GM12878 (cell line): Measurements from ENCODE around the gene CHN1. TPM values are rescaled to one million over a fixed set of nuclear protein-coding genes. Genes with fewer than 3 reads are reported as not detected.

Source experiments
- BHLHE40 ChIP-seq, 2 experiments: fragments of 450-650 bp in 1 of 2; IDR thresholded peaks; 2 replicates each; pipeline ENCODE4 v1.6.1; 2011 to 2017; ENCODE audit warnings: low read depth in 2 of 2, borderline replicate concordance in 1 of 2, improper control_type of control experiment in 1 of 2, low read length in 1 of 2, mild to moderate bottlenecking in 1 of 2
- CREM ChIP-seq: IDR thresholded peaks from 2 replicates; pipeline ENCODE4 v1.6.1; 2014; ENCODE audit warnings: antibody characterized with exemption, low read depth
- EED ChIP-seq: sonication (generic); IDR thresholded peaks from 2 replicates; pipeline ENCODE4 v1.6.1; 2016; ENCODE audit warnings: antibody characterized with exemption, low read depth
- EZH2 ChIP-seq: IDR thresholded peaks from 2 replicates; pipeline ENCODE4 v1.6.1; 2012; ENCODE audit warnings: low read depth, mild to moderate bottlenecking, control low read depth, inconsistent platforms, low read length, borderline replicate concordance; ENCODE audit not compliant: control insufficient read depth
- IRF4 ChIP-seq: IDR thresholded peaks from 2 replicates; pipeline ENCODE4 v1.6.1; 2011; ENCODE audit warnings: low read depth, low read length
- MEF2A ChIP-seq: IDR thresholded peaks from 2 replicates; pipeline ENCODE4 v1.6.1; 2011; ENCODE audit warnings: low read depth, mild to moderate bottlenecking, low read length, moderate library complexity; ENCODE audit not compliant: insufficient read depth
- MEF2B ChIP-seq: fragments of 450-650 bp; IDR thresholded peaks from 2 replicates; pipeline ENCODE4 v1.6.1; 2018; ENCODE audit warnings: mild to moderate bottlenecking, moderate library complexity; ENCODE audit not compliant: partially characterized antibody, poor library complexity, severe bottlenecking
- NFIC ChIP-seq: IDR thresholded peaks from 2 replicates; pipeline ENCODE4 v1.6.1; 2012; ENCODE audit warnings: low read depth, mild to moderate bottlenecking, inconsistent platforms, low read length, moderate library complexity
- SMARCA5 ChIP-seq: fragments of 450-650 bp; IDR thresholded peaks from 2 replicates; pipeline ENCODE4 v1.6.1; 2017; ENCODE audit warnings: mild to moderate bottlenecking
- SPI1 ChIP-seq: IDR thresholded peaks from 2 replicates; pipeline ENCODE4 v1.6.1; 2011; ENCODE audit warnings: low read depth, mild to moderate bottlenecking, low read length, moderate library complexity, borderline replicate concordance; ENCODE audit not compliant: insufficient read depth
- STAT1 ChIP-seq: fragments of 450-650 bp; conservative IDR thresholded peaks from 2 replicates; pipeline ENCODE4 v1.6.1; 2014; ENCODE audit warnings: antibody characterized with exemption, mild to moderate bottlenecking
- TARDBP ChIP-seq: IDR thresholded peaks from 2 replicates; pipeline ENCODE4 v1.6.1; 2016; ENCODE audit warnings: borderline replicate concordance
- WRNIP1 ChIP-seq: IDR thresholded peaks from 2 replicates; pipeline ENCODE4 v1.6.1; 2011; ENCODE audit warnings: low read depth, low read length, improper control_type of control experiment, borderline replicate concordance
- YY1 ChIP-seq: IDR thresholded peaks from 2 replicates; pipeline ENCODE4 v1.6.1; 2011; ENCODE audit warnings: low read depth, mild to moderate bottlenecking, low read length
- ZNF207 ChIP-seq: fragments of 450-650 bp; IDR thresholded peaks from 2 replicates; pipeline ENCODE4 v1.6.1; 2014; ENCODE audit warnings: antibody characterized with exemption, mild to moderate bottlenecking, borderline replicate concordance
- ZNF217 ChIP-seq: fragments of 450-650 bp; IDR thresholded peaks from 2 replicates; pipeline ENCODE4 v1.6.1; 2017; ENCODE audit warnings: antibody characterized with exemption, mild to moderate bottlenecking
- ZNF274 ChIP-seq: IDR thresholded peaks from one replicate; pipeline ENCODE4 v1.8.0; 2011; ENCODE audit not compliant: insufficient read length, insufficient read depth
- polyA plus RNA-seq, 11 experiments: library from polyadenylated mRNA; depleted of rRNA in 4 of 11; unstranded in 6 of 11; stranded (reverse) in 5 of 11; fragments of >200 nt; fragmentation: Nextera tagmentation in 4 of 11; fragmentation: Illumina TruSeq in 1 of 11; extraction: Ambion mirVana in 4 of 11; extraction: Trizol in 1 of 11; gene quantifications; 1 replicate in 1 of 11; 2 replicates in 10 of 11; pipeline versions ENCODE4 v1.2.1 to v1.2.3, GENCODE V29; 2011 to 2016; ENCODE audit warnings: inconsistent platforms in 2 of 11, missing spikeins in 2 of 11, low read depth in 1 of 11
- total RNA-seq, 4 experiments: library from RNA; depleted of rRNA in 3 of 4; stranded (reverse); fragments of >200 nt in 3 of 4; fragmentation: Illumina TruSeq in 1 of 4; extraction: Trizol in 1 of 4; gene quantifications; 2 replicates each; pipeline versions ENCODE4 v1.2.1 to v1.2.3, GENCODE V29; 2013 to 2021
- TF ChIP-seq, protein P1 (sequence below): fragments of 450-650 bp; IDR thresholded peaks from 2 replicates; pipeline ENCODE4 v1.6.1; 2017; ENCODE audit warnings: borderline replicate concordance
- TF ChIP-seq, protein P2 (sequence below): fragments of 450-650 bp; IDR thresholded peaks from 2 replicates; pipeline ENCODE4 v1.6.1; 2018; ENCODE audit warnings: borderline replicate concordance, mild to moderate bottlenecking; ENCODE audit not compliant: partially characterized antibody
- TF ChIP-seq, protein P3 (sequence below): fragments of 150-350 bp; IDR thresholded peaks from 2 replicates; pipeline ENCODE4 v1.6.1; 2014; ENCODE audit warnings: mild to moderate bottlenecking, low read depth, low read length
- TF ChIP-seq, protein P4 (sequence below): fragments of 450-650 bp; IDR thresholded peaks from 2 replicates; pipeline ENCODE4 v1.6.1; 2017; ENCODE audit warnings: antibody characterized with exemption, mild to moderate bottlenecking, moderate library complexity

The CHN1 gene
- total and polyA plus RNA-seq, 10 of the 15 experiments (the other 5 are each of a cell fraction or from before 2014, with no cell fraction given) = 0.18 to 0.92 (median 0.53) TPM; not detected in 1

DNA sequence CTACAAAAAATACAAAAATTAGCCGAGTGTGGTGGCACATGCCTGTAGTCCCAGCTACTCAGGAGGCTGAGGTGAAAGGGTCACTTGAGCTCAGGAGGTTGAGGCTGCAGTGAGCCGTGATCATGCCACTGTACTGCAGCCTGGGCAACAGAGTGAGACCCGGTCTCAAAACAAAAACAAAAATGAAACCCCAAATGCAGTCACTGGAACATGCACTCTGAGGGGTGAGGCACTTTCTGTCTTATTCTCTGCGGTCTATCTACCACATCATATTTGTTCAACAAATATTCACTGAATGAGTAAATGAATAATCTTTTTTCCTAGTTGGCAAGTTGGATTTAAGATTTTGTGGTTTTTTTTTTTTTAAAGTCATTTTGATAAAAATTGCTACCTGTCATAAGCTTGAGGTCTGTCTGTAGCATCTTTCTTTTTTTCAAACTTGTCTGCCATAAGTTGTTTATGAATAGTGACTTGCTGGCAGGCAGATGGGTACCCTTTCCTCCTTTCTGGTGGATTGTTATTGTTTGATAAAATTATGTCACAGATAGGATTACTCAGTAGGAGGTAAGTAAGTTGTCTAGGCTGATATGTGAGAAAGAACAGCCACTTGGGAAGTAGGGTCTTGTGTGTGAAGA lies 252.7 kb downstream of the CHN1 start (continued):
- TF ChIP-seq SMARCA5 (peak; percentile 58; the same call in 1 of the 2 replicates), CREM (peak; percentile 41), BHLHE40 (IDR thresholded peaks at IDR 0.05; ENCODE audit: borderline replicate concordance in 1 of 2, low read depth in 2 of 2, low read length in 1 of 2) (peak; percentile 21 to 73; a peak in 1 of 4 replicates), STAT1 (no peak), IRF4 (peak; percentile 68), YY1 (no peak), ZNF274 (no peak), WRNIP1 (no peak), EED (peak; percentile 23; the same call in 1 of the 2 replicates), ZNF207 (no peak), EZH2 (no peak), ZNF217 (peak; percentile 65; the same call in 1 of the 2 replicates), MEF2A (no peak), SPI1 (no peak), NFIC (peak; percentile 48; the same call in 1 of the 2 replicates), MEF2B (no peak), TARDBP (no peak)
- TF ChIP-seq, protein P1, sequence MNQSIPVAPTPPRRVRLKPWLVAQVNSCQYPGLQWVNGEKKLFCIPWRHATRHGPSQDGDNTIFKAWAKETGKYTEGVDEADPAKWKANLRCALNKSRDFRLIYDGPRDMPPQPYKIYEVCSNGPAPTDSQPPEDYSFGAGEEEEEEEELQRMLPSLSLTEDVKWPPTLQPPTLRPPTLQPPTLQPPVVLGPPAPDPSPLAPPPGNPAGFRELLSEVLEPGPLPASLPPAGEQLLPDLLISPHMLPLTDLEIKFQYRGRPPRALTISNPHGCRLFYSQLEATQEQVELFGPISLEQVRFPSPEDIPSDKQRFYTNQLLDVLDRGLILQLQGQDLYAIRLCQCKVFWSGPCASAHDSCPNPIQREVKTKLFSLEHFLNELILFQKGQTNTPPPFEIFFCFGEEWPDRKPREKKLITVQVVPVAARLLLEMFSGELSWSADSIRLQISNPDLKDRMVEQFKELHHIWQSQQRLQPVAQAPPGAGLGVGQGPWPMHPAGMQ = no peak
- TF ChIP-seq, protein P2, sequence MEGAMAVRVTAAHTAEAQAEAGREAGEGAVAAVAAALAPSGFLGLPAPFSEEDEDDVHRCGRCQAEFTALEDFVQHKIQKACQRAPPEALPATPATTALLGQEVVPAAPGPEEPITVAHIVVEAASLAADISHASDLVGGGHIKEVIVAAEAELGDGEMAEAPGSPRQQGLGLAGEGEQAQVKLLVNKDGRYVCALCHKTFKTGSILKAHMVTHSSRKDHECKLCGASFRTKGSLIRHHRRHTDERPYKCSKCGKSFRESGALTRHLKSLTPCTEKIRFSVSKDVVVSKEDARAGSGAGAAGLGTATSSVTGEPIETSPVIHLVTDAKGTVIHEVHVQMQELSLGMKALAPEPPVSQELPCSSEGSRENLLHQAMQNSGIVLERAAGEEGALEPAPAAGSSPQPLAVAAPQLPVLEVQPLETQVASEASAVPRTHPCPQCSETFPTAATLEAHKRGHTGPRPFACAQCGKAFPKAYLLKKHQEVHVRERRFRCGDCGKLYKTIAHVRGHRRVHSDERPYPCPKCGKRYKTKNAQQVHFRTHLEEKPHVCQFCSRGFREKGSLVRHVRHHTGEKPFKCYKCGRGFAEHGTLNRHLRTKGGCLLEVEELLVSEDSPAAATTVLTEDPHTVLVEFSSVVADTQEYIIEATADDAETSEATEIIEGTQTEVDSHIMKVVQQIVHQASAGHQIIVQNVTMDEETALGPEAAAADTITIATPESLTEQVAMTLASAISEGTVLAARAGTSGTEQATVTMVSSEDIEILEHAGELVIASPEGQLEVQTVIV = no peak
- TF ChIP-seq, protein P3, sequence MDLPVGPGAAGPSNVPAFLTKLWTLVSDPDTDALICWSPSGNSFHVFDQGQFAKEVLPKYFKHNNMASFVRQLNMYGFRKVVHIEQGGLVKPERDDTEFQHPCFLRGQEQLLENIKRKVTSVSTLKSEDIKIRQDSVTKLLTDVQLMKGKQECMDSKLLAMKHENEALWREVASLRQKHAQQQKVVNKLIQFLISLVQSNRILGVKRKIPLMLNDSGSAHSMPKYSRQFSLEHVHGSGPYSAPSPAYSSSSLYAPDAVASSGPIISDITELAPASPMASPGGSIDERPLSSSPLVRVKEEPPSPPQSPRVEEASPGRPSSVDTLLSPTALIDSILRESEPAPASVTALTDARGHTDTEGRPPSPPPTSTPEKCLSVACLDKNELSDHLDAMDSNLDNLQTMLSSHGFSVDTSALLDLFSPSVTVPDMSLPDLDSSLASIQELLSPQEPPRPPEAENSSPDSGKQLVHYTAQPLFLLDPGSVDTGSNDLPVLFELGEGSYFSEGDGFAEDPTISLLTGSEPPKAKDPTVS = no peak
- TF ChIP-seq, protein P4, sequence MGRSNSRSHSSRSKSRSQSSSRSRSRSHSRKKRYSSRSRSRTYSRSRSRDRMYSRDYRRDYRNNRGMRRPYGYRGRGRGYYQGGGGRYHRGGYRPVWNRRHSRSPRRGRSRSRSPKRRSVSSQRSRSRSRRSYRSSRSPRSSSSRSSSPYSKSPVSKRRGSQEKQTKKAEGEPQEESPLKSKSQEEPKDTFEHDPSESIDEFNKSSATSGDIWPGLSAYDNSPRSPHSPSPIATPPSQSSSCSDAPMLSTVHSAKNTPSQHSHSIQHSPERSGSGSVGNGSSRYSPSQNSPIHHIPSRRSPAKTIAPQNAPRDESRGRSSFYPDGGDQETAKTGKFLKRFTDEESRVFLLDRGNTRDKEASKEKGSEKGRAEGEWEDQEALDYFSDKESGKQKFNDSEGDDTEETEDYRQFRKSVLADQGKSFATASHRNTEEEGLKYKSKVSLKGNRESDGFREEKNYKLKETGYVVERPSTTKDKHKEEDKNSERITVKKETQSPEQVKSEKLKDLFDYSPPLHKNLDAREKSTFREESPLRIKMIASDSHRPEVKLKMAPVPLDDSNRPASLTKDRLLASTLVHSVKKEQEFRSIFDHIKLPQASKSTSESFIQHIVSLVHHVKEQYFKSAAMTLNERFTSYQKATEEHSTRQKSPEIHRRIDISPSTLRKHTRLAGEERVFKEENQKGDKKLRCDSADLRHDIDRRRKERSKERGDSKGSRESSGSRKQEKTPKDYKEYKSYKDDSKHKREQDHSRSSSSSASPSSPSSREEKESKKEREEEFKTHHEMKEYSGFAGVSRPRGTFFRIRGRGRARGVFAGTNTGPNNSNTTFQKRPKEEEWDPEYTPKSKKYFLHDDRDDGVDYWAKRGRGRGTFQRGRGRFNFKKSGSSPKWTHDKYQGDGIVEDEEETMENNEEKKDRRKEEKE = no peak
